Measurements from ENCODE around the gene PRDX1. TPM values are rescaled to one million over a fixed set of nuclear protein-coding genes. Genes with fewer than 3 reads are reported as not detected.

PRDX1 gene
- total and polyA plus RNA-seq, 2 of the 13 experiments (the other 11 are each of a cell fraction or from before 2014, with no cell fraction given): 761 to 1,898 TPM

DNA sequence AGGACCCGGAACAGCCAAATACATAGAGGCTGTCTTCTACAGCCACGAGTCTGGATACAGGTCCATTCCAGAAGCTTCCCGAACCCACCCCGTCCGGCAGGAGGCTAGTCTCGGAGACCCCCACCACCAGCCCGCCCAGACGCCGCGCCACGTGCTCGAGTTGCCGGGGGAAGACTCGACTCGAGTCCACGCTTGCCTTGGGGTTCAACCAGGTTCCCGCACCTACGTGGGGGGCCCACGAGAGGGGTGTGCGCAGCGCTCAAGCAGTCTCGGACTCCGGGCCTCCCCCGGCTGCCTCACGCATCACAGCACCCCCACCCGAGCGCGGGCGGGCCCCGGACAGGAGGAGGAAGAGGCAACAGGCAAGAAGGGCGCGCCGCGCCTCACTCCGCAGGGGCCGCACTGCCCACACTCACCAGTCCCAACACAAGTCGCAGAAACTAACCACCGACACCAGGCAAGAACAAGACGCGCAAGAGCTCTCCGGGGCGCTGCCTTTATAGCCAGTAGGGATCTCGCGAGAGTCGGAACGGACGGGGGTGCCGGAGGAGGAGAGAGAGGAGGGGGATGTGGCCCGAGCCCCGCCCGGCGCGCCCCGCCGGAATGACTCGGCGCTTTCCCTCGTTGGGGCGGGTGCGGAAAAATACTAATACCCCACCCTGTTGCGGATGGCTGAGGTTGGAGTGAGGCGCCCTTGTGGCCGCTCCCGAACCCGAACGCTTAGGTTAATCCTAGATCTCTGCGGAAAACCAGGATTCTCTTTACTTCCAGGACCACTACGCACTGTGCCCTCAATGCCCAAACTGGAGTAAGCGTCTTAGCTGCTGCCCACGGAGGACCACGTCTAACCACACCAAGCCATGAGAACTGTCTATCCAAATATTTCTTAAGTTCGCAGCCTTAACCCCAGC, at the start of gene PRDX1 (continued):
- TF ChIP-seq, protein P1, sequence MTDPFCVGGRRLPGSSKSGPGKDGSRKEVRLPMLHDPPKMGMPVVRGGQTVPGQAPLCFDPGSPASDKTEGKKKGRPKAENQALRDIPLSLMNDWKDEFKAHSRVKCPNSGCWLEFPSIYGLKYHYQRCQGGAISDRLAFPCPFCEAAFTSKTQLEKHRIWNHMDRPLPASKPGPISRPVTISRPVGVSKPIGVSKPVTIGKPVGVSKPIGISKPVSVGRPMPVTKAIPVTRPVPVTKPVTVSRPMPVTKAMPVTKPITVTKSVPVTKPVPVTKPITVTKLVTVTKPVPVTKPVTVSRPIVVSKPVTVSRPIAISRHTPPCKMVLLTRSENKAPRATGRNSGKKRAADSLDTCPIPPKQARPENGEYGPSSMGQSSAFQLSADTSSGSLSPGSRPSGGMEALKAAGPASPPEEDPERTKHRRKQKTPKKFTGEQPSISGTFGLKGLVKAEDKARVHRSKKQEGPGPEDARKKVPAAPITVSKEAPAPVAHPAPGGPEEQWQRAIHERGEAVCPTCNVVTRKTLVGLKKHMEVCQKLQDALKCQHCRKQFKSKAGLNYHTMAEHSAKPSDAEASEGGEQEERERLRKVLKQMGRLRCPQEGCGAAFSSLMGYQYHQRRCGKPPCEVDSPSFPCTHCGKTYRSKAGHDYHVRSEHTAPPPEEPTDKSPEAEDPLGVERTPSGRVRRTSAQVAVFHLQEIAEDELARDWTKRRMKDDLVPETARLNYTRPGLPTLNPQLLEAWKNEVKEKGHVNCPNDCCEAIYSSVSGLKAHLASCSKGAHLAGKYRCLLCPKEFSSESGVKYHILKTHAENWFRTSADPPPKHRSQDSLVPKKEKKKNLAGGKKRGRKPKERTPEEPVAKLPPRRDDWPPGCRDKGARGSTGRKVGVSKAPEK (CRISPR knock-in tag; IDR thresholded peaks at IDR 0.05; ENCODE audit: borderline replicate concordance): peak; percentile 61; the same call in 1 of the 2 replicates
- TF ChIP-seq, protein P2, sequence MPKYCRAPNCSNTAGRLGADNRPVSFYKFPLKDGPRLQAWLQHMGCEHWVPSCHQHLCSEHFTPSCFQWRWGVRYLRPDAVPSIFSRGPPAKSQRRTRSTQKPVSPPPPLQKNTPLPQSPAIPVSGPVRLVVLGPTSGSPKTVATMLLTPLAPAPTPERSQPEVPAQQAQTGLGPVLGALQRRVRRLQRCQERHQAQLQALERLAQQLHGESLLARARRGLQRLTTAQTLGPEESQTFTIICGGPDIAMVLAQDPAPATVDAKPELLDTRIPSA (CRISPR knock-in tag; IDR thresholded peaks at IDR 0.05; ENCODE audit: borderline replicate concordance): peak; percentile 33; the same call in 1 of the 2 replicates
- peak; percentile 91; the same call in 1 of the 2 replicates for TF ChIP-seq ZNF552 (CRISPR knock-in tag; IDR thresholded peaks at IDR 0.05; ENCODE audit: borderline replicate concordance)
- TF ChIP-seq ZNF790 (CRISPR knock-in tag; IDR thresholded peaks at IDR 0.05; ENCODE audit: borderline replicate concordance): peak; percentile 96
- TF ChIP-seq, protein P3, sequence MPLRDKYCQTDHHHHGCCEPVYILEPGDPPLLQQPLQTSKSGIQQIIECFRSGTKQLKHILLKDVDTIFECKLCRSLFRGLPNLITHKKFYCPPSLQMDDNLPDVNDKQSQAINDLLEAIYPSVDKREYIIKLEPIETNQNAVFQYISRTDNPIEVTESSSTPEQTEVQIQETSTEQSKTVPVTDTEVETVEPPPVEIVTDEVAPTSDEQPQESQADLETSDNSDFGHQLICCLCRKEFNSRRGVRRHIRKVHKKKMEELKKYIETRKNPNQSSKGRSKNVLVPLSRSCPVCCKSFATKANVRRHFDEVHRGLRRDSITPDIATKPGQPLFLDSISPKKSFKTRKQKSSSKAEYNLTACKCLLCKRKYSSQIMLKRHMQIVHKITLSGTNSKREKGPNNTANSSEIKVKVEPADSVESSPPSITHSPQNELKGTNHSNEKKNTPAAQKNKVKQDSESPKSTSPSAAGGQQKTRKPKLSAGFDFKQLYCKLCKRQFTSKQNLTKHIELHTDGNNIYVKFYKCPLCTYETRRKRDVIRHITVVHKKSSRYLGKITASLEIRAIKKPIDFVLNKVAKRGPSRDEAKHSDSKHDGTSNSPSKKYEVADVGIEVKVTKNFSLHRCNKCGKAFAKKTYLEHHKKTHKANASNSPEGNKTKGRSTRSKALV (CRISPR knock-in tag; IDR thresholded peaks at IDR 0.05): no peak; the same call in none of the 2 replicates
- TF ChIP-seq GPN1 (CRISPR knock-in tag; IDR thresholded peaks at IDR 0.05; ENCODE audit: borderline replicate concordance): no peak; the same call in 1 of the 2 replicates
- TF ChIP-seq TRIM24 (CRISPR knock-in tag; IDR thresholded peaks at IDR 0.05): no peak
- TF ChIP-seq FOXA1 (IDR thresholded peaks at IDR 0.05): no peak
- peak; percentile 41 for TF ChIP-seq FOXA1 (CRISPR knock-in tag; IDR thresholded peaks at IDR 0.05)
- peak; percentile 83 for TF ChIP-seq TBX2 (CRISPR knock-in tag; IDR thresholded peaks at IDR 0.05; ENCODE audit: borderline replicate concordance)
- TF ChIP-seq, protein P4, sequence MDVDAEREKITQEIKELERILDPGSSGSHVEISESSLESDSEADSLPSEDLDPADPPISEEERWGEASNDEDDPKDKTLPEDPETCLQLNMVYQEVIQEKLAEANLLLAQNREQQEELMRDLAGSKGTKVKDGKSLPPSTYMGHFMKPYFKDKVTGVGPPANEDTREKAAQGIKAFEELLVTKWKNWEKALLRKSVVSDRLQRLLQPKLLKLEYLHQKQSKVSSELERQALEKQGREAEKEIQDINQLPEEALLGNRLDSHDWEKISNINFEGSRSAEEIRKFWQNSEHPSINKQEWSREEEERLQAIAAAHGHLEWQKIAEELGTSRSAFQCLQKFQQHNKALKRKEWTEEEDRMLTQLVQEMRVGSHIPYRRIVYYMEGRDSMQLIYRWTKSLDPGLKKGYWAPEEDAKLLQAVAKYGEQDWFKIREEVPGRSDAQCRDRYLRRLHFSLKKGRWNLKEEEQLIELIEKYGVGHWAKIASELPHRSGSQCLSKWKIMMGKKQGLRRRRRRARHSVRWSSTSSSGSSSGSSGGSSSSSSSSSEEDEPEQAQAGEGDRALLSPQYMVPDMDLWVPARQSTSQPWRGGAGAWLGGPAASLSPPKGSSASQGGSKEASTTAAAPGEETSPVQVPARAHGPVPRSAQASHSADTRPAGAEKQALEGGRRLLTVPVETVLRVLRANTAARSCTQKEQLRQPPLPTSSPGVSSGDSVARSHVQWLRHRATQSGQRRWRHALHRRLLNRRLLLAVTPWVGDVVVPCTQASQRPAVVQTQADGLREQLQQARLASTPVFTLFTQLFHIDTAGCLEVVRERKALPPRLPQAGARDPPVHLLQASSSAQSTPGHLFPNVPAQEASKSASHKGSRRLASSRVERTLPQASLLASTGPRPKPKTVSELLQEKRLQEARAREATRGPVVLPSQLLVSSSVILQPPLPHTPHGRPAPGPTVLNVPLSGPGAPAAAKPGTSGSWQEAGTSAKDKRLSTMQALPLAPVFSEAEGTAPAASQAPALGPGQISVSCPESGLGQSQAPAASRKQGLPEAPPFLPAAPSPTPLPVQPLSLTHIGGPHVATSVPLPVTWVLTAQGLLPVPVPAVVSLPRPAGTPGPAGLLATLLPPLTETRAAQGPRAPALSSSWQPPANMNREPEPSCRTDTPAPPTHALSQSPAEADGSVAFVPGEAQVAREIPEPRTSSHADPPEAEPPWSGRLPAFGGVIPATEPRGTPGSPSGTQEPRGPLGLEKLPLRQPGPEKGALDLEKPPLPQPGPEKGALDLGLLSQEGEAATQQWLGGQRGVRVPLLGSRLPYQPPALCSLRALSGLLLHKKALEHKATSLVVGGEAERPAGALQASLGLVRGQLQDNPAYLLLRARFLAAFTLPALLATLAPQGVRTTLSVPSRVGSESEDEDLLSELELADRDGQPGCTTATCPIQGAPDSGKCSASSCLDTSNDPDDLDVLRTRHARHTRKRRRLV (CRISPR knock-in tag; IDR thresholded peaks at IDR 0.05): peak; percentile 93
- peak; percentile 69; the same call in 1 of the 2 replicates for TF ChIP-seq ZNF772 (CRISPR knock-in tag; IDR thresholded peaks at IDR 0.05)
- TF ChIP-seq, protein P5, sequence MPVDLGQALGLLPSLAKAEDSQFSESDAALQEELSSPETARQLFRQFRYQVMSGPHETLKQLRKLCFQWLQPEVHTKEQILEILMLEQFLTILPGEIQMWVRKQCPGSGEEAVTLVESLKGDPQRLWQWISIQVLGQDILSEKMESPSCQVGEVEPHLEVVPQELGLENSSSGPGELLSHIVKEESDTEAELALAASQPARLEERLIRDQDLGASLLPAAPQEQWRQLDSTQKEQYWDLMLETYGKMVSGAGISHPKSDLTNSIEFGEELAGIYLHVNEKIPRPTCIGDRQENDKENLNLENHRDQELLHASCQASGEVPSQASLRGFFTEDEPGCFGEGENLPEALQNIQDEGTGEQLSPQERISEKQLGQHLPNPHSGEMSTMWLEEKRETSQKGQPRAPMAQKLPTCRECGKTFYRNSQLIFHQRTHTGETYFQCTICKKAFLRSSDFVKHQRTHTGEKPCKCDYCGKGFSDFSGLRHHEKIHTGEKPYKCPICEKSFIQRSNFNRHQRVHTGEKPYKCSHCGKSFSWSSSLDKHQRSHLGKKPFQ (CRISPR knock-in tag; IDR thresholded peaks at IDR 0.05; ENCODE audit: insufficient replicate concordance): peak; percentile 78
- TF ChIP-seq FIP1L1 (IDR thresholded peaks at IDR 0.05; ENCODE audit: borderline replicate concordance, insufficient read depth, low read depth, low read length): no peak

Measured in HepG2 (cell line).